GM21367 (cell line): ENCODE data around the gene TICAM2.

Experiments used
- ATAC-seq: cut with Tn5 transposase; IDR thresholded peaks from one replicate; pipeline ENCODE4 v1.9.1; 2021; ENCODE audit not compliant: unreplicated experiment

The TICAM2 gene

GRCh38 chr5:115541611-115542010, 60.7 kb downstream of the TICAM2 start:
- ATAC-seq: no peak

DNA sequence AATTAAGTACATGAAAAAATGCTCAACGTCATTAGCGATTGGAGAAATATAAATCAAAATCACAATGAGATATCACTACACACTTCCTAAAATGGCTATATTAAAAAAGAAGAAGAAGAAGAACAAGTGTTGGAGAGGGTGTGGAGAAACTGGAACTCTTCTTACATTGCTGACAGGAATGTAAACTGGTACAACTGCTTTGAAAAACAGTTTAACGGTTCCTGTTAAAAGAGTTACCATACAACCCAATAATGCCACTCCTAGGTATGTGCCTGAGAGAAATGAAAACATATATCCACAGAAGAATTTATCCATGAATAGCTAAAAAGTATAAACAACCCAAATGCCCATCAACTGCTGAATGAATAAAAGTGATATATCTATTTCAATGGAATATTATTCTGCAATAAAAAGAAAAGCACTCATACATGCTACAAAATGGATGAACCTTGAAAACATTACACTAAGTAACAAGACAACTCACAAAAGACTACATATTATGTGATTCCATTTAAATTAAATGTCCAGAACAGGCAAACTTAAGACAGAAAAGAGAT, 66.7 kb downstream of the TICAM2 start:
- no peak for ATAC-seq

DNA sequence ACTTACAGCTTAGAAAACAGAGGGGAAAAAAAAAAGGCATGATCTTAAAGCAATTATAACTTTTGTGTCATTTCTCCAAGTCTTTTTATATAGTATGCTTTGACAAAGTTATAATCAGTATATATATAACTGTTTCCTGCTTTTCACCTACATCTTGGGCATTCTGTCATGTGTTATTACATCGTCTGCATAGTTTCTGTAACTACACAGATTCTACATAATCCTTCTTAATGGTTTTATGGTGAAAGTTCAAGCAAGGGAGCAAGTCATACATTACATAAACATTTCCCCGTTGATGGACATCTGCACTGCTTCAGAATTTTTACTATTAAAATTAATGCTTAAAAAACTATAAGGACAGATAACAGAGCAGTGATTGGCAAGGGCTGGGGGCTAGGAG, 69.8 kb downstream of the TICAM2 start:
- no peak for ATAC-seq

DNA sequence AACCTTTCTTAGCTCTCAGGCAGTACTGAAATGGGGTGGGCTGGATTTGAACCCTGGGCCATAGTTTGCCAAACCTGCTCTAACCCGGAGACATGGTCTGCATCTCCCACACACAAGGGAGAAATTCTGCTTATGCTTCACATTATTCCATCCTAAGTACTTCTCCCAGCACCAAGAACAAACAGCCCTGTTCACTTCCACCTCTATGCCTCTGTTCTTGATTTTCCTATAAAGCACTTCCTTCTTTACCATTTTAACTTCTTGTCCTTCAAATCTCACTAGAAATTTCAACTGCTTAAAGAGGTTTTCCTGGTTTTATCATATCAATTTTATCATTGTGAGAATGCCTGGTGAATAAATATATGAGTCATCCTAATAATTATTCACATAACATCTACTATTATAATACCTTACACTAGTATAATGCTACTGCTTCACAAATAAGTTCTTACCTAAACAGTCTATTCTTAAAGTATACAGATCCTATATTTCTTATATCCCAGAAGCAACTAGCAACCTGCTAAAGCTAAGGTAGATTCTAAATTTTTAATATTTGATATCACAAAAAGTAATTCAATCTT, 70.4 kb downstream of the TICAM2 start:
- ATAC-seq: no peak

GRCh38 chr5:115531380-115531779, 70.9 kb downstream of the TICAM2 start:
- no peak for ATAC-seq

GRCh38 chr5:115530426-115530825, 71.9 kb downstream of the TICAM2 start:
- no peak for ATAC-seq
